Esophagus mucosa (tissue), 1 donor: ENCODE results near the gene GATAD2B. TPM values are rescaled to one million over a fixed set of nuclear protein-coding genes. Genes with fewer than 3 reads are reported as not detected.
A peak's percentile ranks its signal among the peaks of the same experiment; 100 is the strongest.
"Not testable (repeated sequence)": the region's sequence is repeated elsewhere in the genome, so short reads cannot be mapped to it uniquely, and the experiment has no call there.

Source experiments
- ATAC-seq: fragments of 200-7000 bp; cut with Tn5 transposase; one replicate; pipeline ENCODE4 v1.9.1; 2020
- total RNA-seq: library from RNA; stranded (reverse); gene quantifications from one replicate; pipeline ENCODE4 v1.2.4, GENCODE V29; 2023
- donor health status: DM: yes; HTN: yes; CAD: no.

Gene GATAD2B
- total RNA-seq, 1 donor from 2014 or later: 17.9 TPM

DNA sequence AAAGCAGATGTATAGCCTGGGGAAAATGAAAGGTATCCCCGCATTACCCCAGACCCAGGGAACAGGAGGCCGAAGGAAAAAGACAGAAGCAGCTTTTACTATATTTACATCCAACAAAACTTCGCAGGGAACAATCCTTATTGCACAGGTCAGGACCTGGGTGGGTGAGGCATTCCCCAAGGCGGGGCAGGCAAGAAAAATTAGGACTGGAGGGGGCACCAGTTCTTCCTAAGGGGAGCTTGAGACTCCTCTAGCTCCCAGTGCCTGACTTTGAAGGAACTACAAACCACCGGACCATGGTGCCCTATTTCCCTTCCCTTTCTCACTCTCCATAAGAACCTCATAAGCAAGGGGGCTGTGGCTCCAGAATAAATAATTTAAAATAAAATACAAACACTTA lies 6.7 kb upstream of the GATAD2B start:
- no peak for ATAC-seq

DNA sequence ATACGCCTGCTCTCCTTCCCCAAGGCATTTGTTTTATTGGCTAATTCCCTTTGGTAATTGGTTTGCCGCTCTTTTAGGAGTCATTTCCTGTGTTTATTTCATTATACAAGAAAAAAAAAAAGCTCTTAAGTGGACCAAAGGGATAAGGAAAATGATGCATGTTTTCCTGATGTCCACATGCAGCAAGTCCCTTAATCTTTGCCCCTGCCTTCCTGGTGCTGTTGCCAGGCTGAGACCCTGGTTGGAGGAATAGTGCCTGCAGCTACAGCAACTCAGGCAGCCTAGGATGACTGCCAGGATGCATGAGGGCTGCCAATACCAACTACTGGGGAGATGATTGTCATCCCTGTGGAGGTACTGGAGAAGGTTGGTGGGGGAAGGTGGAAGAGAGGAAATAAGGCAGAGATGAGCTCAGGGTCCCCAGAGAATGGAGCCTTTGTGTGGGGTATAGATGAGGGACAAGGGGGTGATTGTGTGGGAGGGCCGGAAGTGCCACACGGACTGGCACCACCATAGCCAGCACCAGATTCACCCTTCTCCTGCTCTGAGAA lies 6.1 kb upstream of the GATAD2B start:
- no peak for ATAC-seq

DNA sequence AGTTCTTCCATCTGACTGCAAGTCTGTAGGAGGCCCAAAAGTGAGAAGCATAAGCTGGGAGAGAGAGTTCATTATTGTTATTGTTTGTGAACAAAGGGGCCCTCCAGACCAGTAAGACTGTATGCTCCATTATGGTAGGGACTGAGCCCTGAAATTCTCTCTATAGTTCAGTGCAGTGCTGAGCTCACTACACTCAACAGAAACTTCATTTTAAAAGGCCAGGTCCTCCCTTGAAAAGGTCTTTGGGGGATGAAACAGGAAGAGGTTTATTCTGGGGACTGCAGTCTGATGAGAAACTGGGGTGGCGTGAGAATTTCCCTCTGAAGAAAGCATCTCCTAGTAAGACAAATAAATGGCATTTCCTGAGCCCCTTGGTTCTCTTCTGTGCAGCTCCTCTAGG lies 5.5 kb upstream of the GATAD2B start:
- ATAC-seq: no peak

GRCh38 chr1:153926405-153926804 lies 3.6 kb upstream of the GATAD2B start:
- ATAC-seq: no peak

DNA sequence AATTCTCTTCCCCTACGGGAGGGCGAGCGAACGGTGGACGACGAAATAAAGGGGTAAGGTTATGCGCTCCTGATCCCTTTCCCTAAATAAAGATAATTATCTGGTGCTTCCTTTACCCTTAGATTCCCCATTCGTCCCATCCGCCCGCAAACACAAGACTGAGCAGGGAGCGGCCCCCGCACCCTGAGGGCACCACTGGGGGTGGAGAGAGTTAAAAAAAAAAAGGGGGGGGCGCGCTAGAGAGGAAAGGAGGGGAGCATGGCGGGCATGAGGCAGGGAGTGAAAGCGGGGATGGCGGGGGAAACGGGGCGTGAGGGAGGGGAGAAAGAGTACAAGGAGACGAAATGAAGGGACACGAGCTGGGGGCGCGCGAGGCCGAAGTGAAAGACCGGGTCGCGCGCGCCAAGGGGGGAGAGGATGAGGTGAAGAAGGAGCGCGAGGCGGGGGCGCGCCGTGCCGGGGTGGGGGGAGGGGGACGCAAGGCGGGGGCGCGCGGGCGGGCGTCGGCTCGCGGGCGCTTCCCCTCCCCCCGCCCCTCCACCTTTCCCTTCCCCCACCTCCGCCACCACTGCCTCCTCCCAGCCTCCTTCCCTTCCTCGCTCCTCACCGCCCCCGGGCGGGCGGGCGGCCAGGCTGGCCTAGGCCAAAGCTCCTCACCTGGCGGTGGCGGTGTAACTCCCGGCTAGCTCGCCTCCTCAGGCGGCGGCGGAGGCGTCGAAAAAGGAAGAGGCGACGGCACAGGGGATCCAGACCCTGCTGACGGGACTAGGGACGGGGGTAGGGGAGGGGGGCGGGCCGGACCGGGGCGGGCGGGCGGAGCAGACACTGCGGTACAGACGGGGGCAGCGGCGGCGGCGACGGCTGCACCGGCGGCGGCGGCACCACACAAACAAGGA lies 448 bp downstream of the GATAD2B start:
- peak; percentile 56 for ATAC-seq

DNA sequence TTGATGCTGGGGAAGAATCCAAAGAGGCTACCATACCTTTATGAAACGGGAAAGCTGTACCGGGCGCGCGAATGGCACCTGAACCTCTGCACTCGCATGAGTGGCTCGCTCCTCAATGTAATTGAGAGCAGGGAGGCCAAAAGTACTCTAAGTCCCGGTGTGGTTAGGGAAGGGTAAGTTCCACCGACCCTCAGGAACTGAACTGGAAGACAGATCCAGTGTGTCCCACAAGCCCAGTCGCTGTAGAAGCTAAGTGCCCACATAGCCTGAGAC lies 1.0 kb downstream of the GATAD2B start:
- no peak for ATAC-seq

DNA sequence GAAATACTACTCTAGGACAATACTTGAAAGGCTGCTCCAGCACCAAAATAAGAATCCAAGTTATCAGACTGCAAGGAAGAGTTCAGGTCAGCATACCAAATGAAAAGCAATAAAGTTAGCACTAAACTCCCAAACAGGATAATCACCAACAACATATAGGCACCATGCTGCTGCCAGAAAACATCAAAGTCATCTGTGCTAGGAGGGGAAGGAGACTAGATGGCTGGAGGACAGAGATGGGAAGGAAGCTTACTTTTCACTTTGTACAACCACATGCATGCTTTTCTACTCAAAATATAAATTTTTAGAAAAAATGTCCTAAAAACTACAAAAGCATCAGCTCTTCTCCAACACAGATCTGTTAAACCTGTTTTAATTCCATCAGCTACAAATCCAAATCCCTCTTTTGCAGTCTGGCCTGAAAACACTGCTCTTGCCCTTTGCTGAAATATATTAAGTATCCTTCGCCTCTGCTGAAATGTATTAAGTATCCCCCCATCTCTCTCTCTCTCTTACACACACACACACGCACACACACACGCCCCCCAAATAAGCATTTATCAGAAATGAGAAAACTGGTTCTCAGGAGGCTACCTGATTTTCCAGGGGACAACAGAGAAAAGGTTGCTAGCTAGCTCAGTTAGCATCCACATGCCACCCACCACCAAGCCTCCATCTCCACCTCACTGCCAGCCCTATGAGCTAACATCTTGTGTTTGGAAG lies 1.5 kb downstream of the GATAD2B start:
- ATAC-seq: no peak

- ATAC-seq: no peak
Observed at GRCh38 chr1:153919876-153920852, 2.6 kb downstream of the GATAD2B start.

- no peak for ATAC-seq
Observed at GRCh38 chr1:153916297-153916696, 6.5 kb downstream of the GATAD2B start.

GRCh38 chr1:153912349-153912748 lies 10.4 kb downstream of the GATAD2B start:
- no peak for ATAC-seq

DNA sequence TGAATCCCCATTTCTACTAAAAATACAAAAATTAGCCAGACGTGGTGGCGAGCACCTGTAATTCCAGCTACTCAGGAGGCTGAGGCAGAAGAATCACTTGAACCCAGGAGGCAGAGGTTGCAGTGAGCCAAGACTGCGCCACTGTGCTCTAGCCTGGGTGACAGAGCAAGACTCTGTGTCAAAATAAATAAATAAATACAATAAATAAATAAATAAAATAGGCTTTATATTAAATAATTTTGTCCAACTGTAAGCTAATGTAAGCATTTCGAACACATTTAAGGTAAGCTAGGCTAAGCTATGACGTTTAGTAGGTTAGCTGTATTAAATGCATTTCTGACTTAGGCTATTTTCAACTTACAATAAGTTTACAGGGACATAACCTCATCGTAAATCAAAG lies 12.2 kb downstream of the GATAD2B start:
- ATAC-seq: not testable (repeated sequence)

DNA sequence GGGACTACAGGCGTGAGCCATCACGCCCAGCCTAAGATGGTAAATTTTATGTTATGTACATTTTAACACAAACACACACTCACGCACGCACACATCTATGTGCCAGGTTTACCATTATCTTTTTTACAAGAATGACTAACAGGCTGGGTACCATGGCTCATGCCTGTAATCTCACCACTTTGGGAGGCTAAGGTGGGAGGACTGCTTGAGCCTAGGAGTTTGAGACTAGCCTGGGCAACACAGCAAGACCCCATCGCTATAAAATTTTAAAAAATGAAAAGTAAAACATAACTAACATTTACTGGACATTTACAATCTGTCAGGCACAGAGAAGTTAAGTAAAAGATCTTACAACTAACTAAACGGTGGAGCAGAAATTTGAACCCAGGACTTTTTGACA lies 14.7 kb downstream of the GATAD2B start:
- no peak for ATAC-seq

DNA sequence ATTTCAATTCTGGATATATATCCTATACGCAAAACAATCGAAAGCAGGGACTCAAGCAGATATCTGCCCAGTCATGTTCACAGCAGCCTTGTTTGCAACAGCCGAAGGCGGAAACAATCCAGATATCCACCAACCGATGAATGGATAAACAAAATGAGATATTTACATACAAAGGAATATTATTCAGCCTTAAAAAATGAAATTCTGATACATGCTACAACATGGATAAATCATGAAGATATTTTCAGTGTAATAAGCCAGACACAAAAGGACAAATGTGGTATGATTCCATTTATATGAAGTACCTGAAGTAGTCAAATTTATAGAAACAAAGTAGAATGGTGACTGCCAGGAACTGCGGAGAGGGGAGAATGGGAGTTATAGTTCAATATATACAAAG lies 15.6 kb downstream of the GATAD2B start:
- ATAC-seq: no peak

DNA sequence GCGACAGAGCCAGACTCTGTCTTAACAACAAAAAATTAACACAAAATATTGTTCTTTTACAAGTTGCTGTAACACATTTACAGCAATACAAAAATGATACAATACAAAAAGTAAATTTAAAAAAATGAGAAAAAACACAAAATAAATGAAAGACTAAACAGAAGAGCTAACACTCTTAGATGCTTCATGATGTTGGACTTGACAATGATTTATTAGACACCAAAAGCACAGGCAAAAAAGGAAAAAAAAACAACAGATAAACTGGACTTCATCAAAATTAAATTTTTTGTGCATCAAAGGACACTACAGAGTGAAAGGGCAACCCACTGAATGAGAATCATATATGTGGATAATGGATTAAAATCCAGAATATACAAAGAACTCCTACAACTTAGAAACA lies 16.4 kb downstream of the GATAD2B start:
- ATAC-seq: no peak

DNA sequence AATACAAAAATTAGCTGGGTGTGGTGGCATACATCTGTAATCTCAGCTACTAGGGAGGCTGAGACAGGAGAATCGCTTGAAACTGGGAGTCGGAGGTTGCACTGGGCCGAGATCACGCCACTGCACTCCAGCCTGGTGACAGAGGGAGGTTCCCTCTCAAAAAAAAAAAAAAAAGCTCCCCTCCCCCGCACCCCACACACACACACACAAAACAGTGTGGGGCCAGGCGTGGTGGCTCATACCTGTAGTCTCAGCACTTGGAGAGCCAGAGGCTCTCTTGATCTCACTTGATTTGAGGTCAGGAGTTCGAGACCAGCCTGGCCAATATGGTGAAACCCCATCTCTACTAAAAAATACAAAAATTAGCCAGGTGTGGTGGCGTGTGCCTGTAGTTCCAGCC lies 16.9 kb downstream of the GATAD2B start:
- not testable (repeated sequence) for ATAC-seq

DNA sequence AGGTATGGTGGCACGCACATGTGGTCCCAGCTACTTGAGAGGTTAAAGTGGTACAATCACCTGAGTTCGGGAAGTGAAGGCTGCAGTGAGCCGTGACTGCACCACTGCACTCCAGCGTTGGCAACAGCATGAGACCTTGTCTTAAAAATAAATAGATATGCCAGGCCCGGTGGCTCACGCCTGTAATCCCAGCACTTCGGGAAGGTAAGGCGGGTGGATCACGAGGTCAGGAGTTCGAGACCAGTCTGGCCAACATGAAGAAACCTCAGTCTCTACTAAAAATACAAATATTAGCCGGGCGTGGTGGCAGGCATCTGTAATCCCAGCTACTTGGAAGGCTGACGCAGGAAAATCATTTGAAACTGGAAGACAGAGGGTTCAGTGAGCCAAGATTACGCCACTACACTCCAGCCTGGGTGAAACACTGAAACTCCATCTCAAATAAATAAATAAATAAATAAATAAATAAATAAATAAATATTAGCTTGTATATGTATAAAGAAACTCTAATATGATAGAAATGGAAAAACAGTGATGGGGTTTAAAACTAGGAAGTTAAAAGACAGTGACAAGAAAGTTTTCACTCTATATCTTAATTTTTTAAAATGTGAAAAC lies 18.8 kb downstream of the GATAD2B start:
- no peak for ATAC-seq

DNA sequence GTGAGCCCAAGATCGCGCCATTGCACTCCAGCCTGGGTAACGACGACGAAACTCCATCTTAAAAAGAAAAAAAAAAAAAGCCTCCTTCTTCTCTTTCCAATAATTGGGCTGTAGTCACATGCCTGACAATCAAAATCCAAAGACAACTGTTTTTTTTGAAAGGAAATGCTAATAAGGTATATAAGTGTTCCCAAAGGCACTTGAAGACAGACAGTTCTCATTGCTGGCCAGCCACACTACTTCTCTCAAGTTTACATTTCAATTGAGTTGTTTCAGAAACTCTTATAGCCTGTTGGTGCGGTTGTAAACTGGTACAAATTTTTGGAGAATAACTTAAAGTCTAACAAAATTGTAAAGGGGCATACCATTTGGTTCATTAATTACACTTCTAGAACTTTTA lies 23.3 kb downstream of the GATAD2B start:
- ATAC-seq: no peak

GRCh38 chr1:153895866-153896265 lies 26.9 kb downstream of the GATAD2B start:
- ATAC-seq: not testable (repeated sequence)

DNA sequence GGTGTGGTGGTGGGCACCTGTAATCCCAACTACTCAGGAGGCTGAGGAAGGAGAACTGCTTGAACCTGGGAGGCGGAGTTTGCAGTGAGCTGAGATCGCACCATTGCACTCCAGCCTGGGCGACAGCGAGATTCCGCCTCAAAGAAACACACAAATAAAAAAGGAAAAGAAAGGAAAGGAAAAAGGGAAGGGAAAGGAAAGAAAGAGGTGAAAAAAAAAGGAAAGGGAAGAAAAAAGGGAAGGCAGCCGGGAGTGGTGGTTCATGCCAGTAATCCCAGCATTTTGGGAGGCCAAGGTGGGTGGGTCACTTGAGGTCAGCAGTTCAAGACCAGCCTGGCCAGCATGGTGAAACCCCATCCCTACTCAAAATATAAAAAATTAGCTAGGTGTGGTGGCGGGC lies 31.7 kb downstream of the GATAD2B start:
- not testable (repeated sequence) for ATAC-seq

- no peak for ATAC-seq
Observed at GRCh38 chr1:153888533-153888932, 34.2 kb downstream of the GATAD2B start.

DNA sequence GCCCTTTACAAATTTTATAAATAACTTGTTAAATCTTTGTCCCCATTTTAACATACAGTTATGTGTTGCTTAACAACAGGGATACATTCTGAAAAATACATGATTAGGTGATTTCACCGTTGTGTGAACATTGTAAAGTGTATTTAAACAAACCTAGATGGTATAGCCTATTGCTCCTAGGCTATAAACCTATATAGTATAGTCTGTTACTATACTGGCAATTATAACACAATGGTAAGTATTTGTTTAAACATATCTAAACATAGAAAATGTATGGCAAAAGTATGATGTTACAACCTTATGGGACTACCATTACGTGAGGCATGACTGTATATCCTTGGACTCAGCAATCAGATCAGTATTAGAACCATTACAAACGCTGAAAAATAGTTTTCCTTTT lies 36.6 kb downstream of the GATAD2B start:
- no peak for ATAC-seq

DNA sequence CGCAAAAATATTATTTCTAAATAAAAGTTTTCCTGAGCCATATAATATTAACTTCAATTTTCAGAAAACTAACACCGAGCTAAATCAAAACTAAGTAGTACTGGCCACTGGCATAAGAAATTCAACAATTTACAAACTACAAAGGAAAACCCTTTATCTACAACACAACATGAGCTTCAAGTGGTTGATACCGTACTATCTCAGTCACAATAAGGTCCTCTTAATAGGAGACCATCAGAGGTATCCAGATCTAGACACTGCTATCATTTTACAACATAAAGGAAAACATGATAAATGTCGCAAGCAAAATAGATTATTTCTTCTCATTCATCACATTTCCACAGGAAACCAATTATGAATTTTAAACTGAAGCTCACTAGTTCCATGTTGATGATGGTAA lies 39.5 kb downstream of the GATAD2B start:
- no peak for ATAC-seq
